HUES64 (cell line): ENCODE results near the gene MTX2.
"Not testable (repeated sequence)": the region's sequence is repeated elsewhere in the genome, so short reads cannot be mapped to it uniquely, and the experiment has no call there.

Source experiments
- H3K27ac ChIP-seq: 2 replicates; pipeline ENCODE4 v1.7.0; 2013; ENCODE audit warnings: low read depth, low read length, inconsistent platforms
- H3K27me3 ChIP-seq: 2 replicates; pipeline ENCODE4 v1.6.1; 2013; ENCODE audit warnings: mild to moderate bottlenecking, low read length; ENCODE audit not compliant: insufficient read depth
- H3K36me3 ChIP-seq: 2 replicates; pipeline ENCODE4 v1.6.1; 2013; ENCODE audit warnings: mild to moderate bottlenecking, low read length; ENCODE audit not compliant: insufficient read depth
- H3K4me1 ChIP-seq: 2 replicates; pipeline ENCODE4 v1.6.1; 2013; ENCODE audit warnings: mild to moderate bottlenecking, low read length, moderate library complexity; ENCODE audit not compliant: insufficient read depth
- H3K4me3 ChIP-seq: 2 replicates; pipeline ENCODE4 v1.5.1; 2013; ENCODE audit warnings: mild to moderate bottlenecking, low read length, moderate library complexity
- H3K9ac ChIP-seq: 2 replicates; pipeline ENCODE4 v1.6.1; 2013; ENCODE audit warnings: mild to moderate bottlenecking, low read depth, low read length
- H3K9me3 ChIP-seq: 2 replicates; pipeline ENCODE4 v1.6.1; 2013; ENCODE audit warnings: low read depth, low read length; ENCODE audit not compliant: insufficient read depth
- WGBS: fragments of 150-250, 120-280 bp; methylation state at CpG from one replicate; pipeline ENCODE4 v1.1.7; 2013; ENCODE audit warnings: missing lambda C conversion rate; 5-methylcytosine and 5-hydroxymethylcytosine counted together

MTX2 gene

DNA sequence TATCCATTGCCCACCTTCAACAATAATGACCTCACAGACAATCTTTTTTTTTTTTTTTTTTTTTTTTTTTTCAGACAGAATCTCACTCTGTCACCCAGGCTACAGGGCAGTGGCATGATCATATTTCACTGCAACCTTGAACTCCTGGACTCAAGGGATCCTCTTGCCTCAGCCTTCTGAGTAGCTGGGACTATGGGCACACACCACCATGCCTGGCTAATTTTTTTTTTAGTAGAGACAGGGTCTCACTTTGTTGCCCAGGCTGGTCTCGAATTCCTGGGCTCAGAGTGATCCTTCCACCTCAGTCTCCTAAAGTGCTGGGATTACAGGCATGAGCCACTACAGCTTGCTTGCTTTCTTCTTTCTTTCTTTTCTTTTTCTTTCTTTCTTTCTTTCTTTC lies 103.9 kb downstream of the MTX2 start:
- not testable (repeated sequence) for H3K4me1 ChIP-seq, H3K27me3 ChIP-seq, H3K4me3 ChIP-seq, H3K27ac ChIP-seq, H3K9ac ChIP-seq, H3K36me3 ChIP-seq
- WGBS, result 89% methylated on average over 1 of the region's 1 CpG
- peaks cover 12% of the 10 kb centered on the region for H3K9me3 ChIP-seq

GRCh38 chr2:176378323-176378722 lies 109.1 kb downstream of the MTX2 start:
- H3K36me3 ChIP-seq, result no peaks in the 10 kb centered on the region
- WGBS, result no CpG with 5 or more reads among the region's 1 CpG
- H3K9me3 ChIP-seq, result peaks cover 23% of the 10 kb centered on the region
- H3K4me1 ChIP-seq, result no peaks in the 10 kb centered on the region
- H3K4me3 ChIP-seq, result no peak overlapping the region
- no peak overlapping the region for H3K27ac ChIP-seq
- no peak overlapping the region for H3K9ac ChIP-seq
- no peaks in the 10 kb centered on the region for H3K27me3 ChIP-seq

DNA sequence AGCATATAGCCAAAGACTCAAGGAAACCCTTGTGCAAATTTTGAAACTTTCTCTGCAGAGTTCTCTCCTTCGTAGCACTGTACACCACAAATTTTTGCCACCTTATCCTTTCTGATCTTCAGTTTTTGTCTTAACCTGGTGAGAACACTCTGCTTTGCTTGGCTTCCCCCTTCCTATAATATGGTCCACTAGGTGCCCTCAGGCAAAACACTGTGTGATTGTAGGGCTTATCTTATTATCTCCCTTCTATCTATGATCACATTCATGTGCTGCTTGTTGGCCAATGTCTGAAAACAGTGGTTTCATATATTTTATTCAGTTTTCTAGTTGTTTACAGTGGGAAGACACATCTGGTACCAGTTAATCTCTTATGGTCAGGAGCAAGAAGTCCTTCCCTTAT lies 111.1 kb downstream of the MTX2 start:
- H3K9ac ChIP-seq, result no peak overlapping the region
- no peak overlapping the region for H3K27ac ChIP-seq
- no peaks in the 10 kb centered on the region for H3K4me1 ChIP-seq
- H3K36me3 ChIP-seq, result no peaks in the 10 kb centered on the region
- no peaks in the 10 kb centered on the region for H3K27me3 ChIP-seq
- no peak overlapping the region for H3K4me3 ChIP-seq
- H3K9me3 ChIP-seq, result peaks cover 23% of the 10 kb centered on the region
- 98% methylated on average over 1 of the region's 1 CpG for WGBS

DNA sequence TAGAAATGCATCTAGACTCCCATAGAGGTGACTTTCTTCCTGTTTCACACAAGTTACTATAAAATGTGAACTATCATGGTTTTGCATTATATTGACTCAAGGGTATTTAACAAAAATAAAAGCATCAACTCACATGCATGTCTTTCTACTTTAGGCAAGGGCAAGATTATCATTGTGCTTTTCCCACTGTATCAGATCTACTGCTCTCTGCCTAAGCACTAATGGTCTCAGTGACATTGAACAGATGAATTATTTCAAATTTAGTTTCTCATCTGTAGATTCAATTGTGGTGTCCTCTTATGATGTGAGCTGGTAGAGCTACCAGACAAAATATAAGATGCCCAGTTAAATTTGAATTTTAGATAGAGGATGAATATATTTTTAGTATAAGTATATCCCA lies 113.9 kb downstream of the MTX2 start:
- Histone ChIP-seq H3K4me1 (no peaks in the 10 kb centered on the region), H3K9me3 (peaks cover 12% of the 10 kb centered on the region; the same call in 1 of the 2 replicates), H3K27ac (no peak overlapping the region), H3K9ac (no peak overlapping the region), H3K36me3 (no peaks in the 10 kb centered on the region), H3K4me3 (no peak overlapping the region), H3K27me3 (no peaks in the 10 kb centered on the region)

GRCh38 chr2:176383836-176384442 lies 114.7 kb downstream of the MTX2 start:
- Histone ChIP-seq H3K36me3 (no peaks in the 10 kb centered on the region), H3K4me1 (no peaks in the 10 kb centered on the region), H3K4me3 (no peak overlapping the region), H3K9me3 (0 out of 2 replicates have a peak, but pooled peaks cover 4% of the 10 kb centered on the region), H3K27me3 (no peaks in the 10 kb centered on the region), H3K27ac (no peak overlapping the region), H3K9ac (no peak overlapping the region)
- 97% methylated on average over 2 of the region's 3 CpGs for WGBS

- no peaks in the 10 kb centered on the region for H3K27me3 ChIP-seq
- no peak overlapping the region for H3K4me3 ChIP-seq
- 94% methylated on average over 1 of the region's 2 CpGs for WGBS
- H3K9ac ChIP-seq, result no peak overlapping the region
- no peaks in the 10 kb centered on the region for H3K36me3 ChIP-seq
- no peak overlapping the region for H3K27ac ChIP-seq
- H3K4me1 ChIP-seq, result no peaks in the 10 kb centered on the region
- no peaks in the 10 kb centered on the region for H3K9me3 ChIP-seq
These were observed 116.0 kb downstream of the MTX2 start for GRCh38 chr2:176385219-176385759.

DNA sequence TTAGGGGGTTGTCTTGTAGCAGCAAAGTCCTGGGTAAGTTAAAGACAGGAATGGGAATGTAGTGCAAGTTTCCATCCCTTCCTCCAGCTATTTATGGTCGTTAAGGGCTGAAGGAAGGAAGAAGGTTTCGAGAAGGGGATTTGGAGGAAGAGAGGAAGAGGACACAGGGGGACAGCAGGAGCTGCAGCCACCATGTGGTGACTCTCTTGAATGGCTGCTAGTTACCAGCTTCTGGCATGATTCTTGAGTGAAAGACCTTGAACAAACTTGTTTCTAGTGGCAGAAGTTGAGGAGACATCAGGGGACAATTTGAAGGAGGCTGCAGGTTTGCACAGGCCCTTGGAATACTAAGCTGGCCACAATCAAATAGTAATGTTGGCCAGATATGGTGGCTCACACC lies 116.6 kb downstream of the MTX2 start:
- Histone ChIP-seq H3K4me1 (no peaks in the 10 kb centered on the region), H3K36me3 (no peaks in the 10 kb centered on the region), H3K9ac (no peak overlapping the region), H3K9me3 (no peaks in the 10 kb centered on the region), H3K4me3 (no peak overlapping the region), H3K27ac (no peak overlapping the region), H3K27me3 (no peaks in the 10 kb centered on the region)
- WGBS, result 57% methylated on average over 2 of the region's 2 CpGs
